Activated T-cell treated with anti-CD3 and anti-CD28 coated beads, Interleukin-2, amount 50 U/mL, for 48 hours (primary cell): ENCODE measurements around the gene ICE2.

ENCODE experiments used
- DNase-seq, 2 experiments: peaks; one replicate each; pipeline ENCODE4 v3.0.0-alpha.2; 2020

Gene ICE2

DNA sequence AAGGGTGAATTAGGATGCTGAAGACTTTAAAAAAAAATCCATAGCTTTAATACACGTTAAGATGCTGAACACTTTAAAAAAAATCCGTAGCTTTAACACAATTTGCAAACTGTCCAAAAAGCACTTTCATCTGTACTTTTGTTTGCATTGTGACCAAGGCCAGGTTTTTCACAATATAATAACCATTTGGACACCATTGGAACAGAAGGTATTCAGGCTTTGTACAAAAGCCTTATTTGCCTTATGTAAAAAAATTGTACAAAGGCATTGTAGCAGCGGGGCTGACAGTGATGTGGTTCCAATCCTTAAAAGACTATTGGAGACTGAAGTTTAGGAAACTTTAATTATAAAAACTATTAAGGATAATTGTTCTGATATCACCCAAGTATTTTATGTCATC, 15.2 kb upstream of the ICE2 start:
- no peak for DNase-seq

DNA sequence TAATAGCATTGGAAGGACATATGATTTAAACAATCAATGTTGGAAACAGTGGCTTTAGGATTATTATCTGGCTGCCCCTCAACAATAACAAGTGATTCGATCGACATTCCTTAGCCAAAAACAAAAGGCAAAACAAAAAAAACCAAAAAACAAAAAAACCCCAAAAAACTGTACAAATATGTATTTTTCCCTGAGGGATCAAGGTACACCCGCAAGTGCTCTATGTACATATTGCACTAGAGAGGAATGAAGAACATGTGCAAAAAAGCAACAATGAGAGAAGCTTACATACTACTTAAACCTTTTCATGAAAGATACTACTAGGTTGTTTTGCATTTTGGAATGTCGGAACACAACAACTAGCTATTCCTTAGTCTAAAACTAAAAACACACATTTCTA, 14.2 kb upstream of the ICE2 start:
- no peak for DNase-seq

- DNase-seq: no peak
Measured at GRCh38 chr15:60486742-60487141, 7.8 kb upstream of the ICE2 start.

DNA sequence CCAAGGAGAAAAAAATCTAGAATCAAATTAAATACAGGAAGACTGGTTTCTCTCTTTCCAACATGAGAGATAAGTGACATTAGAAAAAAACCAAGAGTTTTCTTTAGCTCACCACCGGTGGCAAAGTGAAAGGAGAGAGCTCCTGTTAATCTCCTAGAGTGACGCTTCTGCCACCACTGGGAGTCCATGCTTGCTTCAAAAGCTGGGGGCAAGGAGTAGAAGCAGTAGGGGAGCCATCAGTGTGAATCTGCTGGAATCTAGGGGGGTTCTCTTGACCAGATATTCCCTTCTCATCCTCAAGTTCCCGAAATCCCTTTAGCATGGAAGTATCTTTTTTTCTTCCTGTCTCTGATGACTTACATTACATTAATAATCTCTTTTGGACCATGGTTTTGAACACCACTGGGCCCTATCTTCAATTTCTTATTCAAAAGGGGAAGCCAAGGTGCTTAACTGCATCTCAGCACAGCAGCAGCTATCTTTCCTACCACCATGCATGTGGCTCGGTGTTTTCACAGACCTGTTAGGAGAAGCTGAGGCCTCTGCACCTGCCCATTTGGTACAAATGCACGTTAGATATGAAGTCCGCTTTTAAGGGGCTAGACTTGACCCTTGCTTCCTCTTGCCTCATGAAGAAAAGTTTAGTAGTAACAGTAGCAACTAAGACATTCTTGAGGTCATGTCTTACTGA, 6.6 kb upstream of the ICE2 start:
- DNase-seq: no peak

GRCh38 chr15:60483042-60483441, 4.1 kb upstream of the ICE2 start:
- DNase-seq: no peak

- DNase-seq: no peak
Measured at GRCh38 chr15:60480888-60481287, 1.9 kb upstream of the ICE2 start.

DNA sequence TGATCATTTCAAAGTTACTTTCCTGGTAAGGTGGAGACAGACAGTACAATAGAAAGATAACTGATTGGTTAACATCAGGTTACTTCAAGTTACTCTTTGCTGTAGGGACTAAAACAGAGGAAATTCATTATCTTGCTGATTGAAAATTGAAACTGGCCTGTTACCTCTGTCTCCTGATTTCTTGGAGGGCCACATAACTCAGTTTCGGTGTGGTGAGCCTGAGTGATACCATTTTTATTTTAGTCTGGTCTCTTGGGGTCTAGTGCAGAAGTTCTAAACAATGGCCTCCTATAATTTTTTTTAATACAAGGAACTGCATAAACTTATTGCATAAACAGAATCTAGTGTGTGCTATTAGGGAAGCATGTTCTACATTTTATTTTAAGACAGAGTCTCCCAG, 1.2 kb upstream of the ICE2 start:
- no peak for DNase-seq

DNA sequence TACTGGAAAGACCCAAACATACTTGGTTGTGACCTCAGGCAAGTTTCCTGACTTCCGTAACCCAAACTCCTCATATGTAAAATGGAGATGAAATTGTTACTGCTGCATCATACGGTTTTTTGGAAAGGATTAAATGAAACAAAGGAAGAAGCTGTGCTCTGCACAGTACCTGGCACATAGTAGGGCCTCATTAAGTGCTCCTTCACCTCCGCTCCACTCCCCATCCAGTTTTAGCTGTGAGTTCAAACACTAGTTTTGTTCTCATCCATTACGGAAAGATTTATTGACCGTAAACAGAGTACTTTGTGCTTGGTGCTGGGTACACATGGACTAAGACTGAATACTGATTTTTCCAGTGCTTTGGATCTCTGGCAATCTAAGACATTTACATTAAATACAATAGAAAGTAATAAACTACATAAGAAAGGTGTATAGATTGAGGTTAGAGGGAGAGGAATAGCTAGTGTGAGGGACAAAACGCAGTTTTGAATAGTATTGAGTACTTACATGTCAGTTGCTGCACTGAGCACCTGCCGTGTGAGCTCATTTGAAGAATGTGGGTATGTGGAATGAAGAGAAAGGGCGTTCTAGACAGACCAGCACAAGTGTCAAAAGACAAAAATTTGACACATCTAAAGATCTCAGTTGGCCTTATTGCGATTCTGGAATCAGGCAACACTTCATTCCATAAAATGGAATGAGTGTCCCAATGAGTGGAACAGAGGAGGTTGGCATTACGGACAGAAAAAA, 594 bp upstream of the ICE2 start:
- DNase-seq: no peak

GRCh38 chr15:60477916-60478565, 901 bp downstream of the ICE2 start:
- DNase-seq: peak; percentile 24 to 31

GRCh38 chr15:60477164-60477563, 1.8 kb downstream of the ICE2 start:
- DNase-seq: no peak

- no peak for DNase-seq
Measured at GRCh38 chr15:60476713-60477112, 2.2 kb downstream of the ICE2 start.

GRCh38 chr15:60473135-60473534, 5.8 kb downstream of the ICE2 start:
- no peak for DNase-seq

DNA sequence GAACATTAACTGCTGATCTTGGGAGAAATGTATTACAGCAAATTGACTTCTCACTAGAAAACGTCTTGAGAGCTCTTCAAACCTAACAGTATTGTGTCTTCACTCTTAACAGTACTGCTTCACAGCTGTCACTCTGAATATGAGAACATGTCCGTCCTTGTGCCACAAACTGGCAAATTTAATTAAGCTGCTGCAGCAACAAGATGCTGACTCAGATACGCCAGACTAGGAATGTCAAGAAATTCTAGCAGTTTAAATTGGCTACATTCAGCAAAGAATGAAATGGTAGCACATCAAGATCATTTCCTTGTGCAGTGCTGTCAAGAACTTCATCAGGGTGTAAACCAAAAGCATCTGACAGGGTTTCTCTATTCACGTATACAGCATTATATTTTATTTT, 7.6 kb downstream of the ICE2 start:
- DNase-seq: no peak

GRCh38 chr15:60469893-60470641, 8.9 kb downstream of the ICE2 start:
- DNase-seq: no peak

GRCh38 chr15:60464836-60465630, 13.9 kb downstream of the ICE2 start:
- DNase-seq: no peak

GRCh38 chr15:60462027-60462426, 16.9 kb downstream of the ICE2 start:
- DNase-seq: no peak

GRCh38 chr15:60460931-60461330, 18.0 kb downstream of the ICE2 start:
- no peak for DNase-seq

DNA sequence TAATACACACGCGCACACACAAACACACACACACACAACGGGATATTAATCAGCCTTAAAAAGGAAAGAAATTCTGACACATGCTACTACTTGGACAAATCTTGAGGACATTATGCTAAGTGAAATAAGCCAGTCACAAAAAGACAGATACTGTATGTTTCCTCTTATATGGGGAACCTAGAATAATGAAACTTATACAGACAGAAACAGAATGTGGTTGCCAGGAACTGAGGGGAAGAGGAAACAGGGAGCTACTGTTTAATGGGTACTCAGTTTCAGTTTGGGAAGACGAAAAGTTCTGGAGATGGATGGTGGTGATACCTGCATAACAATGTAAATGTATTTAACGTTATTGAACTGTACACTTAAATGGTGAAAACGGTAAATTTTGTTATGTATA, 20.2 kb downstream of the ICE2 start:
- DNase-seq: no peak

DNA sequence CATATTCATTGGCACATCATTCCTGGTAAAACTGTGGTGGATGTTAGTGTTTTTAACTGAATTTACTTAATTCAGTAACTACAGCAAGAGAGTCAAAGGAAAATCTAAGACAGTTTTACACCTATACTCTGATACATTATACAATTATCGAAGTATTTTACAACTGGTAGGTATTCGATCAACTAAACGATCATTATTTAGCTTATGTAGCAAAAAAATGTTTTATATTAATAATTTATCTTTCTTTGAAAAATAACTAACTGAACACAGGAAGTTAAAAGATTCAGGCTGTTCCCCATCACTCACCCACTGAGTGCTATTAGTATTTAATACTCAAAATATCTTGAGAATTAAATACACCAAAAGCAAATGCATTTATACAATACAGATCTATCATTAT, 21.0 kb downstream of the ICE2 start:
- DNase-seq: no peak

DNA sequence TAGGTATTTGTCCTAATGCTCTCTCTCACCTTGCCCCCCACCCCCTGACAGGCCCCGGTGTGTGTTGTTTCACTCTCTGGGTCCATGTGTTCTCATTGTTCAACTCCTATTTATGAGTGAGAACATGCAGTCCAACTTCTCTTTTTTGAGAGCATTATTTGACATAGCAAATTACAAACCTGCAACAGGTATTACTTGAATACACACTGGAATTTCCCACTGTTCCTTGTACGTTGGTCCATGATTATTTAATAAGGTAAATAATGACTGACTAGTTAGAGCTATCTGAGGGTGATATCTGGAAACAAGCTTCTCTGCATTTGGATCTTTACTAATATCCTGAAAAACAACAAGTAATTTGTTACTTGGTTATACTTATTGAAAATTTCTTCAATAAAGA, 24.1 kb downstream of the ICE2 start:
- DNase-seq: no peak

GRCh38 chr15:60448668-60449360, 30.1 kb downstream of the ICE2 start:
- no peak for DNase-seq
